ENCODE measurements around the gene SUPT4H1.

- TF ChIP-seq CTCF (conservative IDR thresholded peaks at IDR 0.05; ENCODE audit: low read depth, low read length) (no peak), EZH2 (IDR thresholded peaks at IDR 0.05; ENCODE audit: low read length, unreplicated experiment) (no peak), EZH2phosphoT487 (IDR thresholded peaks at IDR 0.05; ENCODE audit: borderline replicate concordance, low read length) (no peak)
Observed at GRCh38 chr17:58308985-58309917, 42.8 kb downstream of the SUPT4H1 start.

Data from PC-3 (cell line).